G401.6 (cell line): ENCODE results near the gene NUTM2F.
"Not testable (repeated sequence)": the region's sequence is repeated elsewhere in the genome, so short reads cannot be mapped to it uniquely, and the experiment has no call there.

Experiments
- FAIRE-seq: peaks from 2 replicates; lab custom pipeline; 2012; peaks lifted over from hg19 to GRCh38; lab: Jason Lieb, UNC

Gene NUTM2F

DNA sequence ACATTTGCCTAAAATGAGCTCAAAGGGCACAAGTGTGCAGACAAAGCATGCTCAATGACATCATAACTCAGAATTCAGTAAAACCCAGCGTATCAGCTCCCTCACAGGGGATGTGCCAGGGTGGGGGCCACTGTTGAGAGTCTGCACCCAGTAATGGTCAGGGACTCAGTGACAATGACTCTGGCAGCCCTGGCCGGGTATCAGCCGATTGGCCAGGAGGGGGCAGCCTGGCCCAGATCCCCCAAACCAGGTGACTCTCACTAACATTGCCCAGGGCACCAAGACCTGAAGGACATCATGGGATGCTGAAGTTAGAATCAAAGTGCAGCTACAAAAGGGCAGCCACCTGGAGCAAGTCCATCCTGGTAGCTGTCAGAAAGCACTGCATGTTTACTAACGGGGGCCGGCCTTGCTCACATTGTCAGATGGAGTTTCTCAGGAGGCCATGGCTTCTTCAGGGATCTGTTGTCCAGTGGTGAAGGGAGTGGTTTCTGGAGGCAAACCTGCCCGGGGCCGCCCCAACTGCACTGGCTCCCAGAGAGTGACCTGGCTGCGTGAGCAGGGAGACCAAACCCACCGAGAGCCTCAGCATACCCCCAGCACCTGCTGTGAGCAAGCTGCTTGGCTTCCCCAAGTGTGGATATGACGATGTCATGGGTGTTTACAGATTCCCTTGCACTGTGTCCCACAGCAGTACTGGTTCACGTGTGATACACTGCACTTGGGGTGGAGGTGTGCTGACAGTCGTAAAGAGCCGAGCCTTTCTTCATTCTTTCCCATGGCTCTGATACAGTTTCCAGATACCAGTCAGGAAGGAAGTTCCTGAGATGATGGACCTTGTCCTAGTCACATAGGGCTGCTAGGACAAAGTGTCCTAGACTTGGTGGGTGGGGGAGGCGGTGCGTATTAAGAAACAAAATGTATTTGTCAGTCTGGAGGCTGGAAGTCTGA, 13.1 kb downstream of the NUTM2F start:
- not testable (repeated sequence) for FAIRE-seq

GRCh38 chr9:94303321-94303720, 25.1 kb downstream of the NUTM2F start:
- no peak for FAIRE-seq

- no peak for FAIRE-seq
These were observed 26.0 kb downstream of the NUTM2F start for GRCh38 chr9:94302426-94302825.

GRCh38 chr9:94301583-94301982, 26.9 kb downstream of the NUTM2F start:
- FAIRE-seq, result no peak

- FAIRE-seq, result no peak
These were observed 27.8 kb downstream of the NUTM2F start for GRCh38 chr9:94300470-94301301.

GRCh38 chr9:94298949-94299599, 29.4 kb downstream of the NUTM2F start:
- no peak for FAIRE-seq

DNA sequence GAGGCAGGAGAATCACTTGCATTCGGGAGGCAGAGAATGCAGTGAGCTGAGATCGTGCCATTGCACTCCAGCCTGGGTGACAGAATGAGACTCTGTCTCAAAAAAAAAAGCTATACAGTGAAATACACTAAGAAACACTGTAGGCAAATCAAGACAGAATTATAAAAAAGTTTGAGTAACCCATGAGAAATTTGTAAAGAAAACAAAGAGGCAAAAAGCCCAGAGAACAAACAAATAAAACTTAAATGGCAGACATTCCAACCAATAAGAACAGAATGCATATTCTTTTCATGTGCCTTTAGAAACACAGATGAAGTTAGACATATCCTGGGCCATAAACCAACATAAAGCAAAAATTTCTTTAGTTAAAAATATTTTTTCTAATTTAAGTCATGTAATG, 38.8 kb downstream of the NUTM2F start:
- FAIRE-seq, result no peak

GRCh38 chr9:94287877-94288513, 40.4 kb downstream of the NUTM2F start:
- no peak for FAIRE-seq

DNA sequence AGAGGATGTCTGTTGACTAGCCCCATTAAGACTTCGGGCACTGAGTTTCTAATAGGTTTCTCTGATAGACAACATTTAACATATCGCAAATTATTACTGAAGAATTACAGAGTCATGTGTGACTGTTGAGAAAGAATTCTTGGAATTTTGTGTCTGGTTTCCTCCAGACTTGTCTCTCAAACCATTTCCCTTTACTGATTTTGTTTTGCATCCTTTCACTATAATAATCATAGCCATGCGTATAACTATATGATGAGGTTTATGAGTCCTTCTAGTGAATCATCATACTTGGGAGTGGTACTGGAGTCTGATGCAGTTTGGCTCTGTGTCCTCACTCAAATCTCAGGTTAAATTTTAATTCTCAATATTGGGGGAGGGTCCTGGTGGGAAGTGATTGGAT, 42.3 kb downstream of the NUTM2F start:
- FAIRE-seq, result no peak

DNA sequence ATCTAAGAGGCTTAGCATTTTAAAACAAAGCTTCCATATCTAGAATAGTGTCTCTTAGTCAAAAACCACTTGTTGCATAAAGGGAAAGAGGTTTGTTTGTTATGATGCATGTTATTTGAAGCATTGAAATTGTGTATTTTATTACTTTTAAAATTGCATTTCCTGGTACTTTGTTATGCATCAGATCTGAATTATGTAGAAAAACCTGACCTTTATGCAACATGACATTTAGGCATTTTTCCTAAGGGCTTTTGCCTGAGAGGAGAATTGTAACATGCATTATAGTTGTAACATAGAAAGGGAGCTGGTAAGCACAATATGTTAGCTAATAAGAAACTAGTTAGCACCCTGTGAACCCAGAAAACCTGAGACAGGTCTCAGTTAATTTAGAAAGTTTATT, 47.3 kb downstream of the NUTM2F start:
- no peak for FAIRE-seq

GRCh38 chr9:94280409-94280989, 47.9 kb downstream of the NUTM2F start:
- no peak for FAIRE-seq

- FAIRE-seq, result no peak
These were observed 50.4 kb downstream of the NUTM2F start for GRCh38 chr9:94277885-94278536.

DNA sequence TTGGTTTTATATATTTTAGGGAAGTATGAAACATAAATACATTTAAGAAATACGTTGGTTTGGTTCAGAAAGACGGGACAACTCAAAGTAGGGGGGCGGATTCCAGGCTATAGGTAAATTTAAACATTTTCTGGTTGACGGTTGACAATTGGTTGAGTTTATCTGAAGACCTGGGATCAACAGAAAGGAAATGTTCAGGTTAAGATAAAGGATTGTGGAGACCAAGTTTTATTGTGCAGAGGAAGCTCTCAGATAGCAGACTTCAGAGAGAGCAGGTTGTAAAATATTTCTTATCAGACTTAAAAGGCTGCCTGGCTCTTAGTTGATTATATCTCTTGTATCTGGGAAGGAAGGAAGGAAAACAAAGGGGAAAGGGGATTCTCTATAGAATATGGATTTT, 51.4 kb downstream of the NUTM2F start:
- not testable (repeated sequence) for FAIRE-seq

GRCh38 chr9:94270009-94270408, 58.4 kb downstream of the NUTM2F start:
- FAIRE-seq, result no peak

DNA sequence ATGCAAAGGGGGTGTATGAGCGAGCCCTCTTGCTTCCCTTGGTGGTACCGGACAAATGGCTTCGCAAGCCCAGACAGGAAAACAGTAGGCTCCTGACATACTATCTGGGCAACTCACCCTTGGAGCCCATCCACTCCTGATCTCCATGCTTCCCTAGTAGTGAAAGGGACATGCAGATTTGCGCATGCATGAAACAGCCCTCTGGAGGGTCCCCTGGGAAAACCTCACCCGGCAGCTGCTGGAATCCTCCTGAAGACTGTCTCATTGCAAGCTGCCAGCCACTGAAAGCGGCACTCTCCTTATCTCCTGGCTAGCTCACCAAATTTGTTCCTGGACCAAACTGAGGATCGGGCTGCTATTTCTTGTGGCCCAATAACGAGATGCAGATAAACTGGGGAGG, 59.2 kb downstream of the NUTM2F start:
- no peak for FAIRE-seq
